Measurements from ENCODE around the gene EGFLAM.

EGFLAM gene

GRCh38 chr5:38463634-38464521, 205.5 kb downstream of the EGFLAM start:
- TF ChIP-seq CTCF (IDR thresholded peaks at IDR 0.05; ENCODE audit: low read depth, low read length) = no peak
- no peak for DNase-seq (ENCODE audit: extremely low read depth, low read depth)

GRCh38 chr5:38465061-38465460, 206.7 kb downstream of the EGFLAM start:
- no peak for TF ChIP-seq CTCF (IDR thresholded peaks at IDR 0.05; ENCODE audit: low read depth, low read length)
- peak; percentile 54 for DNase-seq (ENCODE audit: extremely low read depth, low read depth)

- DNase-seq (ENCODE audit: extremely low read depth, low read depth) = no peak
- TF ChIP-seq CTCF (IDR thresholded peaks at IDR 0.05; ENCODE audit: low read depth, low read length) = no peak
Observed at GRCh38 chr5:38465702-38466423, 207.5 kb downstream of the EGFLAM start.

- no peak for DNase-seq (ENCODE audit: extremely low read depth, low read depth)
- no peak for TF ChIP-seq CTCF (IDR thresholded peaks at IDR 0.05; ENCODE audit: low read depth, low read length)
Observed at GRCh38 chr5:38466424-38467189, 208.2 kb downstream of the EGFLAM start.

- no peak for TF ChIP-seq CTCF (IDR thresholded peaks at IDR 0.05; ENCODE audit: low read depth, low read length)
- DNase-seq (ENCODE audit: extremely low read depth, low read depth) = no peak
Observed at GRCh38 chr5:38467353-38468040, 209.1 kb downstream of the EGFLAM start.

DNA sequence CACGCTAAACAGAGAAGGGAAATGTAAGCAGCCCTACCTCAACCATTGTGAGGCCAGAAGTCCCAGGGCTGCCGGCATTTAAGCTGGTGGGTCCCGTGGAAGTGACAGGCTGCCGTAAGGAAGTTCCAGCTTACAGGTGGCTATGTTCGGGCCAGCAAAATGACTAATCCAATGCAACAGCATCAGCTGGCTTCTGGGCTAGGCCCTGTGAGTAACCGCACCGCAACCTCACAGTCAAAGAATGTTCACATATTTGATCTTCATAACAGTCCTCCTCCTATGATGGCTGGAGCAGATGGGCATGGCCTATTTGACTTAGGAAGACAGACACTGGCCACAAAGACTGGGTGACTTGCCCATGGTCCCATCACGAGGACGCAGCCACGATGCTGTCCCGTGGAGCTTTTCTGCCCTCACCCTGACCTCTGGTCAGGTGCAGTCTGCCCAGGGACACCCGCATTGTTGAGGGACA, 209.9 kb downstream of the EGFLAM start:
- peak; percentile 55 for DNase-seq (ENCODE audit: extremely low read depth, low read depth)
- TF ChIP-seq CTCF (IDR thresholded peaks at IDR 0.05; ENCODE audit: low read depth, low read length) = no peak
